ENCODE results near the gene IL15RA. TPM values are rescaled to one million over a fixed set of nuclear protein-coding genes. Genes with fewer than 3 reads are reported as not detected.

The IL15RA gene
- total and polyA plus RNA-seq, 2 of the 8 experiments (the other 6 are each of a cell fraction or from before 2014, with no cell fraction given), result 1.3 to 1.4 TPM

- Histone ChIP-seq H3K4me2 (ENCODE audit: insufficient read depth in 1 of 2, low read depth in 2 of 2, low read length in 2 of 2) (no peak overlapping the region), H2BK15ac (ENCODE audit: low read length) (no peak overlapping the region), H3K23ac (ENCODE audit: insufficient read length) (no peak overlapping the region), H2AK5ac (ENCODE audit: low read depth, low read length) (no peak overlapping the region), H3K27me3 (replicated peaks in 1 of 4; ENCODE audit: control insufficient read depth in 3 of 4, extremely low read depth in 1 of 4, insufficient read depth in 3 of 4, low read length in 3 of 4) (no peaks in the 10 kb centered on the region), H4K91ac (replicated peaks; ENCODE audit: insufficient read length, low read length) (no peak overlapping the region), H3K4me1 (replicated peaks in 1 of 4; ENCODE audit: control insufficient read depth in 3 of 4, insufficient read depth in 4 of 4, low read length in 3 of 4) (no peaks in the 10 kb centered on the region), H3K56ac (replicated peaks; ENCODE audit: insufficient read length, low read depth, low read length) (no peak overlapping the region), H2BK12ac (ENCODE audit: low read depth, low read length) (no peak overlapping the region), H3K79me1 (ENCODE audit: low read depth, low read length) (no peaks in the 10 kb centered on the region), H4K20me1 (replicated peaks in 1 of 2; ENCODE audit: control insufficient read depth in 1 of 2, insufficient read depth in 2 of 2, low read length in 2 of 2) (peaks cover 3 to 5% of the 10 kb centered on the region in 2 experiments), H2BK120ac (replicated peaks; ENCODE audit: low read depth, low read length) (no peak overlapping the region), H4K8ac (ENCODE audit: extremely low read depth, insufficient read depth, low read length) (no peak overlapping the region), H2BK5ac (ENCODE audit: low read depth, low read length) (no peak overlapping the region), H3K14ac (ENCODE audit: insufficient read length) (no peak overlapping the region), H3K23me2 (ENCODE audit: low read depth, low read length) (no peaks in the 10 kb centered on the region), H3K4ac (replicated peaks; ENCODE audit: insufficient read length, low read depth, low read length) (no peak overlapping the region), H4K5ac (ENCODE audit: insufficient read length, low read depth, low read length) (no peak overlapping the region), H3K79me2 (ENCODE audit: control insufficient read depth in 1 of 2, insufficient read depth in 2 of 2, low read length in 2 of 2) (no peaks in the 10 kb centered on the region), H2AFZ (ENCODE audit: low read length) (no peak overlapping the region), H3K9me3 (ENCODE audit: insufficient read depth in 2 of 2, low read depth in 1 of 2, low read length in 1 of 2) (no peaks in the 10 kb centered on the region), H3K27ac (ENCODE audit: low read depth, low read length) (no peak overlapping the region), H3K36me3 (ENCODE audit: control insufficient read depth in 2 of 4, insufficient read depth in 4 of 4, low read length in 3 of 4) (peaks cover 18 to 60% (median 38%) of the 10 kb centered on the region in 4 experiments), H3K18ac (ENCODE audit: extremely low read depth, low read length) (no peak overlapping the region), H3K9ac (replicated peaks in 1 of 4; ENCODE audit: extremely low read depth in 1 of 4, low read depth in 3 of 4, low read length in 3 of 4) (no peak overlapping the region), H2BK20ac (ENCODE audit: low read length) (no peak overlapping the region), H3K4me3 (ENCODE audit: extremely low read depth in 1 of 4, insufficient read depth in 2 of 4, low read depth in 3 of 4, low read length in 4 of 4) (no peak overlapping the region)
- CTCF ChIA-PET (ENCODE audit: partially characterized antibody), result interaction anchor here (1.7 kb wide), 1 partner anchor 9 kb away, joined by 5 read pairs; no protein-coding TSS in a partner anchor
- 94% methylated on average over 5 of the region's 5 CpGs; no CpG with 5 or more reads in 1 of the 2 experiments for WGBS, 2 experiments (ENCODE audit: extremely low coverage in 1 of 2, insufficient coverage in 1 of 2, insufficient read length in 1 of 2, insufficient replicate concordance in 2 of 2, low coverage in 1 of 2, low lambda C conversion rate in 2 of 2, missing lambda C conversion rate in 1 of 2)
- no peak for TF ChIP-seq TAF1 (IDR thresholded peaks at IDR 0.05; ENCODE audit: low read depth, low read length)
- no peak for TF ChIP-seq KDM1A (IDR thresholded peaks at IDR 0.05; ENCODE audit: borderline replicate concordance, low read length)
- TF ChIP-seq CEBPB (IDR thresholded peaks at IDR 0.05; ENCODE audit: low read depth, low read length), result no peak
- no peak for TF ChIP-seq ATF2 (IDR thresholded peaks at IDR 0.05; ENCODE audit: low read length)
- POLR2A ChIA-PET (ENCODE audit: partially characterized antibody), result interaction anchor here (1.4 kb wide), 1 partner anchor 9 kb away, joined by 5 read pairs; no protein-coding TSS in a partner anchor
- FAIRE-seq, result no peak
- DNase-seq (ENCODE audit: low read depth in 1 of 2, low spot score in 2 of 2), result no peak
Measured at GRCh38 chr10:5932345-5932744, 45.0 kb downstream of the IL15RA start.
